H1 (cell line): ENCODE measurements around the gene ATP6V1F. TPM values are rescaled to one million over a fixed set of nuclear protein-coding genes. Genes with fewer than 3 reads are reported as not detected.
A peak's percentile ranks its signal among the peaks of the same experiment; 100 is the strongest.

ENCODE experiments used
- CTCF ChIA-PET: fragments of 300-600 bp; sonication (Branson Sonifier 250); formaldehyde crosslinking; loops from one replicate; lab custom pipeline; 2021; ENCODE audit not compliant: partially characterized antibody; lab: Charles Lee
- POLR2A ChIA-PET: fragments of 300-600 bp; sonication (Branson Sonifier 250); formaldehyde crosslinking; loops from one replicate; lab custom pipeline; 2021; ENCODE audit warnings: inconsistent platforms; ENCODE audit not compliant: partially characterized antibody; lab: Charles Lee
- DNase-seq, 2 experiments: peaks; one replicate each; pipeline versions ENCODE4 v3.0.0 to v3.0.0-alpha.2; 2010 to 2022; ENCODE audit warnings: low spot score in 2 of 2, low read depth in 1 of 2, mixed read lengths in 1 of 2
- FAIRE-seq: peaks from 2 replicates; lab custom pipeline; 2011; peaks lifted over from hg19 to GRCh38; lab: Jason Lieb, UNC
- H2AFZ ChIP-seq: 2 replicates; pipeline ENCODE4 v1.8.1; 2012; ENCODE audit warnings: low read length, inconsistent platforms
- H2AK5ac ChIP-seq: 2 replicates; pipeline ENCODE4 v1.6.1; 2013; ENCODE audit warnings: low read depth, low read length
- H2BK120ac ChIP-seq: replicated peaks from 2 replicates; pipeline ENCODE3; 2013; ENCODE audit warnings: low read depth, low read length, inconsistent platforms
- H2BK12ac ChIP-seq: 2 replicates; pipeline ENCODE4 v1.6.1; 2013; ENCODE audit warnings: low read depth, low read length
- H2BK15ac ChIP-seq: 2 replicates; pipeline ENCODE4 v1.6.1; 2013; ENCODE audit warnings: low read length
- H2BK20ac ChIP-seq: 2 replicates; pipeline ENCODE4 v1.6.1; 2013; ENCODE audit warnings: low read length
- H2BK5ac ChIP-seq: 2 replicates; pipeline ENCODE4 v1.6.1; 2013; ENCODE audit warnings: low read depth, low read length
- H3K14ac ChIP-seq: 2 replicates; pipeline ENCODE4 v1.6.1; 2013; ENCODE audit warnings: inconsistent platforms; ENCODE audit not compliant: insufficient read length
- H3K18ac ChIP-seq: 2 replicates; pipeline ENCODE4 v1.6.1; 2013; ENCODE audit warnings: low read length; ENCODE audit errors: extremely low read depth
- H3K23ac ChIP-seq: 2 replicates; pipeline ENCODE4 v1.6.1; 2013; ENCODE audit warnings: inconsistent platforms; ENCODE audit not compliant: insufficient read length
- H3K23me2 ChIP-seq: 2 replicates; pipeline ENCODE4 v1.6.1; 2013; ENCODE audit warnings: low read depth, low read length
- H3K27ac ChIP-seq: 2 replicates; pipeline ENCODE4 v1.6.1; 2011; ENCODE audit warnings: low read depth, low read length, inconsistent platforms
- H3K27me3 ChIP-seq, 4 experiments: replicated peaks in 1 of 4; 1 replicate in 1 of 4; 2 replicates in 3 of 4; pipeline versions ENCODE4 v1.6.1 to v1.8.1; 2011 to 2013; ENCODE audit warnings: low read length in 3 of 4, mild to moderate bottlenecking in 3 of 4, inconsistent platforms in 2 of 4, mixed read lengths in 2 of 4, moderate library complexity in 1 of 4; ENCODE audit not compliant: control insufficient read depth in 3 of 4, insufficient read depth in 3 of 4; ENCODE audit errors: extremely low read depth in 1 of 4
- H3K36me3 ChIP-seq, 4 experiments: 2 replicates each; pipeline versions ENCODE4 v1.6.1 to v1.8.1; 2011 to 2013; ENCODE audit warnings: mild to moderate bottlenecking in 4 of 4, low read length in 3 of 4, moderate library complexity in 2 of 4, control low read depth in 1 of 4, inconsistent platforms in 1 of 4; ENCODE audit not compliant: insufficient read depth in 4 of 4, control insufficient read depth in 2 of 4
- H3K4ac ChIP-seq: replicated peaks from 2 replicates; pipeline ENCODE3; 2013; ENCODE audit warnings: low read length, low read depth, mixed read lengths, inconsistent platforms; ENCODE audit not compliant: insufficient read length
- H3K4me1 ChIP-seq, 4 experiments: replicated peaks in 1 of 4; 1 replicate in 1 of 4; 2 replicates in 3 of 4; pipeline versions ENCODE4 v1.6.1 to v1.8.1; 2011 to 2013; ENCODE audit warnings: low read length in 3 of 4, inconsistent platforms in 2 of 4, mixed read lengths in 1 of 4; ENCODE audit not compliant: insufficient read depth in 4 of 4, control insufficient read depth in 3 of 4
- H3K4me2 ChIP-seq, 2 experiments: 2 replicates each; pipeline versions ENCODE4 v1.6.1 to v1.8.1; 2011 to 2013; ENCODE audit warnings: low read depth in 2 of 2, low read length in 2 of 2, control low read depth in 1 of 2, inconsistent platforms in 1 of 2, mild to moderate bottlenecking in 1 of 2; ENCODE audit not compliant: insufficient read depth in 1 of 2
- H3K4me3 ChIP-seq, 4 experiments: fragments of 200-600, 300-600 bp in 1 of 4; sonication (generic), shearing (Covaris generic), sonication (Bioruptor Twin) in 1 of 4; 2 replicates each; pipeline versions ENCODE4 v1.5.1 to v1.8.1; 2011 to 2016; ENCODE audit warnings: low read length in 4 of 4, low read depth in 3 of 4, control low read depth in 2 of 4, inconsistent platforms in 2 of 4, mild to moderate bottlenecking in 2 of 4, mixed read lengths in 1 of 4, moderate library complexity in 1 of 4; ENCODE audit not compliant: insufficient read depth in 2 of 4; ENCODE audit errors: extremely low read depth in 1 of 4
- H3K56ac ChIP-seq: replicated peaks from 2 replicates; pipeline ENCODE3; 2013; ENCODE audit warnings: low read depth, mild to moderate bottlenecking, mixed read lengths, low read length, inconsistent platforms; ENCODE audit not compliant: insufficient read length
- H3K79me1 ChIP-seq: 2 replicates; pipeline ENCODE4 v1.6.1; 2013; ENCODE audit warnings: low read depth, low read length, control low read depth
- H3K79me2 ChIP-seq, 2 experiments: 2 replicates each; pipeline versions ENCODE4 v1.6.1 to v1.8.1; 2012 to 2013; ENCODE audit warnings: low read length in 2 of 2, mild to moderate bottlenecking in 2 of 2, inconsistent platforms in 1 of 2; ENCODE audit not compliant: insufficient read depth in 2 of 2, control insufficient read depth in 1 of 2
- H3K9ac ChIP-seq, 4 experiments: replicated peaks in 1 of 4; 1 replicate in 1 of 4; 2 replicates in 3 of 4; pipeline versions ENCODE4 v1.6.1 to v1.8.1; 2011 to 2013; ENCODE audit warnings: low read depth in 3 of 4, low read length in 3 of 4, control low read depth in 2 of 4, mild to moderate bottlenecking in 2 of 4, moderate library complexity in 2 of 4, inconsistent platforms in 1 of 4; ENCODE audit errors: extremely low read depth in 1 of 4
- H3K9me3 ChIP-seq, 2 experiments: 2 replicates each; pipeline versions ENCODE4 v1.6.1 to v1.8.1; 2012 to 2013; ENCODE audit warnings: mild to moderate bottlenecking in 2 of 2, moderate library complexity in 2 of 2, control low read depth in 1 of 2, inconsistent platforms in 1 of 2, low read depth in 1 of 2, low read length in 1 of 2, mixed read lengths in 1 of 2; ENCODE audit not compliant: insufficient read depth in 2 of 2
- H4K20me1 ChIP-seq, 2 experiments: replicated peaks in 1 of 2; 2 replicates each; pipeline versions ENCODE3 to v1.8.1; 2011 to 2013; ENCODE audit warnings: inconsistent platforms in 2 of 2, low read length in 2 of 2, mild to moderate bottlenecking in 1 of 2; ENCODE audit not compliant: insufficient read depth in 2 of 2, control insufficient read depth in 1 of 2
- H4K5ac ChIP-seq: 2 replicates; pipeline ENCODE4 v1.6.1; 2013; ENCODE audit warnings: low read length, low read depth, mixed read lengths, inconsistent platforms; ENCODE audit not compliant: insufficient read length
- H4K8ac ChIP-seq: 2 replicates; pipeline ENCODE4 v1.8.0; 2013; ENCODE audit warnings: mild to moderate bottlenecking, moderate library complexity, low read length, inconsistent platforms; ENCODE audit not compliant: insufficient read depth; ENCODE audit errors: extremely low read depth
- H4K91ac ChIP-seq: replicated peaks from 2 replicates; pipeline ENCODE3; 2013; ENCODE audit warnings: low read length, mixed read lengths, inconsistent platforms; ENCODE audit not compliant: insufficient read length
- ATF2 ChIP-seq: IDR thresholded peaks from 2 replicates; pipeline ENCODE4 v1.6.1; 2012; ENCODE audit warnings: low read length, inconsistent platforms
- BACH1 ChIP-seq: IDR thresholded peaks from 2 replicates; pipeline ENCODE4 v1.6.1; 2012; ENCODE audit warnings: low read length, improper control_type of control experiment
- BCL11A ChIP-seq, 2 experiments: IDR thresholded peaks; one replicate each; pipeline ENCODE4 v1.6.1; 2011; ENCODE audit warnings: low read depth in 2 of 2, low read length in 2 of 2, mild to moderate bottlenecking in 2 of 2
- HDAC6 ChIP-seq: IDR thresholded peaks from one replicate; pipeline ENCODE4 v1.7.1; 2012; ENCODE audit warnings: low read depth, mild to moderate bottlenecking, inconsistent platforms, low read length, moderate library complexity
- MAFK ChIP-seq: IDR thresholded peaks from 2 replicates; pipeline ENCODE4 v1.6.1; 2012; ENCODE audit warnings: low read depth, mild to moderate bottlenecking, improper control_type of control experiment, low read length
- SAP30 ChIP-seq: fragments of 300-600 bp; sonication (generic); IDR thresholded peaks from 2 replicates; pipeline ENCODE4 v1.7.1; 2012; ENCODE audit warnings: low read length, moderate library complexity, mild to moderate bottlenecking, inconsistent platforms; ENCODE audit not compliant: insufficient read depth, insufficient replicate concordance
- SIRT6 ChIP-seq: IDR thresholded peaks from one replicate; pipeline ENCODE4 v1.7.1; 2012; ENCODE audit warnings: low read length, inconsistent platforms
- SP4 ChIP-seq: IDR thresholded peaks from 2 replicates; pipeline ENCODE4 v1.6.1; 2012; ENCODE audit warnings: low read length, inconsistent platforms
- TAF7 ChIP-seq: optimal IDR thresholded peaks from 2 replicates; pipeline ENCODE3; 2011; ENCODE audit warnings: low read depth, mild to moderate bottlenecking, inconsistent platforms, low read length, moderate library complexity, borderline replicate concordance
- YY1 ChIP-seq: IDR thresholded peaks from 2 replicates; pipeline ENCODE4 v1.6.1; 2011; ENCODE audit warnings: low read depth, mild to moderate bottlenecking, low read length
- ZNF274 ChIP-seq: IDR thresholded peaks from 2 replicates; pipeline ENCODE4 v1.7.0; 2012; ENCODE audit warnings: low read length, borderline replicate concordance; ENCODE audit errors: extremely low read depth
- WGBS, 2 experiments: shearing (Covaris generic) in 1 of 2; methylation state at CpG; one replicate each; pipeline versions ENCODE4 v1.1.6 to v1.1.7; 2013 to 2015; ENCODE audit warnings: low lambda C conversion rate in 2 of 2, mixed read lengths in 2 of 2, inconsistent platforms in 1 of 2, low coverage in 1 of 2, missing lambda C conversion rate in 1 of 2; ENCODE audit not compliant: insufficient replicate concordance in 2 of 2, insufficient coverage in 1 of 2, insufficient read length in 1 of 2; ENCODE audit errors: extremely low coverage in 1 of 2, missing lambda C conversion rate in 1 of 2; 5-methylcytosine and 5-hydroxymethylcytosine counted together
- polyA plus RNA-seq, 7 experiments: library from polyadenylated mRNA; depleted of rRNA in 3 of 7; stranded (reverse) in 5 of 7; unstranded in 2 of 7; fragments of >200 nt in 5 of 7; fragments of 200-250 nt in 2 of 7; gene quantifications; 1 replicate in 5 of 7; 2 replicates in 1 of 7; 4 replicates in 1 of 7; pipeline versions ENCODE4 v1.2.1 to v1.2.3, GENCODE V29; 2011 to 2013; ENCODE audit warnings: missing spikeins in 2 of 7, mixed read lengths in 2 of 7
- total RNA-seq: library from RNA; stranded (reverse); fragmentation: NEBNext Ultra II Directional; extraction: Animal tissue kit (Norgen Biotek cat#: 25700); gene quantifications from 2 replicates; pipeline ENCODE4 v1.2.1, GENCODE V29; 2021

Gene ATP6V1F
- total and polyA plus RNA-seq, 2 of the 8 experiments (the other 6 are each of a cell fraction or from before 2014, with no cell fraction given), result 104 to 318 TPM

- Histone ChIP-seq H4K20me1 (peaks cover 2 to 3% of the 10 kb centered on the region in 2 experiments), H3K79me1 (no peaks in the 10 kb centered on the region; the same call in 1 of the 2 replicates), H3K27ac (no peak overlapping the region), H3K4ac (no peak overlapping the region), H2BK20ac (no peak overlapping the region), H2BK5ac (no peak overlapping the region), H3K14ac (no peak overlapping the region), H4K91ac (no peak overlapping the region), H2AK5ac (no peak overlapping the region), H4K8ac (peak overlapping the region; percentile 57; the same call in 1 of the 2 replicates), H3K56ac (no peak overlapping the region), H2BK12ac (no peak overlapping the region), H3K36me3 (no peaks in the 10 kb centered on the region), H3K23ac (no peak overlapping the region), H4K5ac (no peak overlapping the region), H2BK15ac (no peak overlapping the region), H3K9me3 (no peaks in the 10 kb centered on the region), H3K23me2 (peaks cover 12% of the 10 kb centered on the region), H2BK120ac (no peak overlapping the region), H3K4me1 (peaks cover 0 to 14% (median 10%) of the 10 kb centered on the region in 4 experiments; a peak in 6 of 7 replicates), H3K27me3 (peaks cover 5 to 36% (median 31%) of the 10 kb centered on the region in 4 experiments), H3K4me2 (no peak overlapping the region), H3K4me3 (no peak overlapping the region), H3K9ac (no peak overlapping the region), H3K18ac (no peak overlapping the region; the same call in 1 of the 2 replicates), H3K79me2 (no peaks in the 10 kb centered on the region), H2AFZ (no peak overlapping the region)
- DNase-seq, result no peak
- TF ChIP-seq ATF2, result no peak
- TF ChIP-seq YY1, result no peak
- TF ChIP-seq BCL11A (IDR thresholded peaks at IDR 0.05; ENCODE audit: low read depth in 2 of 2, low read length in 2 of 2), result no peak
- TF ChIP-seq BACH1, result no peak
- no peak for TF ChIP-seq SAP30
- no peak for TF ChIP-seq HDAC6
- TF ChIP-seq ZNF274, result no peak
- TF ChIP-seq SIRT6, result no peak
- TF ChIP-seq TAF7, result no peak
- TF ChIP-seq MAFK, result no peak
- TF ChIP-seq SP4, result no peak
- WGBS, 2 experiments, result 86% methylated on average over 9 of the region's 9 CpGs; no CpG with 5 or more reads in 1 of the 2 experiments
- POLR2A ChIA-PET, result interaction anchor here (0.6 to 0.8 kb wide), 2 partner anchors 13 to 529 kb away, joined by 3 to 4 read pairs; no protein-coding TSS in a partner anchor
- CTCF ChIA-PET, result interaction anchor here (0.6 to 8.2 kb wide), 12 partner anchors 7 to 140 kb away, joined by 3 to 81 read pairs (median 6); partner anchors contain the start of gene ATP6V1F
- no peak for FAIRE-seq
Measured at GRCh38 chr7:128873234-128873633, 10.6 kb downstream of the ATP6V1F start.
